Stimulated activated CD4-positive, alpha-beta T cell treated with anti-CD3 and anti-CD28 coated beads, Interleukin-4, amount 100 ng/mL, for 48 hours (primary cell): Measurements from ENCODE around the gene GGTA1.
"Not testable (repeated sequence)": the region's sequence is repeated elsewhere in the genome, so short reads cannot be mapped to it uniquely, and the experiment has no call there.

Experiments used
- DNase-seq, 2 donors: peaks; one replicate each; pipeline ENCODE4 v3.0.0-alpha.2; 2020; ENCODE audit warnings: low read depth in 2 of 2

The GGTA1 gene

DNA sequence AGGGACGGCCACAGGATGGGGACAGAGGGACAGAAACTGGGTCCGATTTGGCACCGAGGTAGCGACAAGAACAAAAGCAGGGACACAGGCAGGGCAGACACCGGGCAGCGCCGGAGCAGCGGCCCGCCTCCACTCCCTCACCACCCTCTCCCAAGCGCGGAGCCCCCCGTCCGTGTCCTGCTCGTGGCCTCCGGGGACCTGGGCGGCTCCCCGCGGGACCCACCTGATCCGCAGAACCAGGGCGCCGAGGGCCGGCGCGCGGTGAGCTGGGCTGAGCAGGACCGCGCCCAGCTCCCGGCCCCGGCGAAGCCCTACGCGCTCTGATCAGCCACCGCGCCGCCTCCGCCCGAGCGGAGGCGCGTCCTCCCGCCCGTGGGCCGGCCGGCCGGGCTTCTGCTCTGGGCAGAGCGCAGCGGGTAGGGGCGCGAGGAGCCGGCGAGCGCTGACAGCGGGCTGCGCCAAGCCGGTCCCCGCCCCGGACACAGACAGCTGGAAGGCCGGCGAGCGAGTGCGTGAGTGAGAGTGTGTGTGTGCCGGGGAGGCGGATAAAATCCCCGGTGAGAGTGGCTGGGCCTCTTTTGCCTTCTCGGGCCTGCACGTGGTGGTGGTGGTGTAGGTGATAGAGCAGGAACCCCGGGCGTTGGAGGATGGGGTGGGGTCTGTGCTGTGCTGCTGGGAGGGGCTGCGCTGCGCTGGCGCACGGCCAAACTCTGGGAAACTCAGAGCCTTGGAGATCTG lies at the start of gene GGTA1:
GGTA1 (minus strand) TSS at position 418 of the 738 bp plus-strand sequence. CDS start 31,922 bp downstream, outside the sequence.
- no peak for DNase-seq

DNA sequence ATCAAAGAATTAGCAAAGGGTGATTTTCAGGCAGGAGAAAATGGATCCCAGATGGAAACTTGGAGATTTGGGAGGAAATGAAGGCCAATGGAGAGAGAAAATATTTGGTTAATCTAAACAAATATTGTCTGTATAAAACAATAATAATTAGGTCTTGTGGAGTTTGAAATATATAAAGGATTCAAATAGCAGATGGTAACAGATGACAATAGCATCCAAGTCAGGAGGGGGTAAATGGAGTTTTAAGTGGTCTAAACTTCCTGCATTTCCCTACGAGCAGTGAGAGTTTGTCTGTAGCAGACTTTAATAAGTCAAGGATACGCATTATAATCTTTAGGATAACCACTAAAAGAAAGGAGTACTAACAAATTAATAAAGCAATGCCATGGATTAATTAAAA lies 49.0 kb upstream of the GGTA1 start:
- no peak for DNase-seq

DNA sequence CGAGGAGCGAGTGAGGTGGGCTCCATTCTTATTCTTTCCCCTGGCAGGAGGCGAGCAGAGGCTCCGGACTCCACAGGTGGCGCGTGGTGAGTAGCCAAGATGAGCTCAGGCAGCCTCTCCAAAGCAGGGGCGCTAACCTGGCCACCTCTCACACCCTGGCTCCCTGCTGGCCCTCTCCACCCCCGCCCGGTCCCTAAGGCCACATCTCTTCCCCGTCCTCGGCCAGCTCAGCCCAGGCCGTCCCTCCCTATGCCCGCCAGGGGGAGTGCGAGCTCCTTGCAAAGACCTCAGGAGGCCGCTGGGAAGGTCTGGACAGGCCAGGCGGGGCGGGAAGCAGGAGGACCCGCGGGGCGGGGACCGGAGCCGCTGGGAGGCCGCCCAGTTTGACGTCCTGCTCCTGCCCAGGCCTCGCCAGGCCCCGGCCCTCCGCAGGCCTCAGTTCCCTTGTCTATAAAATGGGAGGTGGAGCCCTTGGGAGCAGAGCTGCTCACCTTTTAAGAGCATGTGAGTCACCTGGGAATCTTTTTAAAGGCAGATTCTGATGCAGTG lies 46.3 kb upstream of the GGTA1 start:
- peak; percentile 68 to 70 for DNase-seq

DNA sequence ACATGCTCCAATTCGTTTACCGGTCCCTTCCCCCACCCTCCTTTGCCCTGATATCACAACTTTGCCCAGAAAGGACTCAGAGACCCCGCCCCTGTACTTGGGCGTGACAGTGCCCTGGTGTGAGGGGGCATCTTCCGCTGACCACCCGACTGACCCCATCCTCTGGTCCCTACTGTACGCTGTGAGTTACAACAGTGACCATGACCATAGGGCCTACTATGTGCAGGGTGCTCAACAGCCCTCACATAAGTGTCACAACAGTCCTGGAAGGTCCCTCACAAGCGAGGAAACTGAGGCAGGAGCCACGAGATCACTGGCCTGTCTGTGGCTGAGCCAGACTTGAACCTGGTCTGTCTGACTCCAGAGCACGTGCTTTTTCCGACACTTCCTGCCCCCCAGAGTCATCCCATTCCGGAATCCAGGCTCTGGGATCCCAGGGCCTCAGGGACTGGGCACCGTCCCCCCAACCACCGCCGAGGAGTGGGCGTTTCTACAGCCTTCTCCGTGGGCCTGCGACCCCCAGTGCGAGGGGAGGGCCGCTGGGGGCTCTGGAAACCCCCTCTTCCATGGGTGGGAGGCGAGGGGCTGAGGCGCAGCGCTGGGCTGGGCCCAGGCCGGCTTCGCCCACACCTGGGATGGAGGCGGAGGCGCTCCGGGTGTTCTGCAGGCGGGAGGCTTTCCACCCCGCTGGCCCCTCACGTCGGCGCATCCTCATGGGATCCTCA lies 45.7 kb upstream of the GGTA1 start:
- DNase-seq: no peak

DNA sequence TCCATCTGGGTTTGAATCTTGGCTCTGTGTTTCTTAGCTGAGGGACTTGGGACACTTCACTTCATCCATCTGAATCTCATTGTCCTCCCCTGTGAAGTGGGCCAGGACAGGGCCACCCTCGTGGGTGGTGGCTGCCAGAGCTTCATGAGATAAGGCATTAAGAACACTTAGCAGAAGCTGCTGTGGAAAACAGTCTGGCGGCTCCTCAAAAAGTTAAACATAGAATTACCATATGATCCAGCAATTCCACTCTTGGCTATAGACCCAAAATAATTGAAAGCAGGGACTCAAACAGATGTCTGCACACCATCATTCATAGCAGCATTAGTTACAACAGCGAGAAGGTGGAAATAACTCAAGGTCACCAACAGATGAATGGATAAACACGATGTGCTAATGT lies 42.4 kb upstream of the GGTA1 start:
- no peak for DNase-seq

DNA sequence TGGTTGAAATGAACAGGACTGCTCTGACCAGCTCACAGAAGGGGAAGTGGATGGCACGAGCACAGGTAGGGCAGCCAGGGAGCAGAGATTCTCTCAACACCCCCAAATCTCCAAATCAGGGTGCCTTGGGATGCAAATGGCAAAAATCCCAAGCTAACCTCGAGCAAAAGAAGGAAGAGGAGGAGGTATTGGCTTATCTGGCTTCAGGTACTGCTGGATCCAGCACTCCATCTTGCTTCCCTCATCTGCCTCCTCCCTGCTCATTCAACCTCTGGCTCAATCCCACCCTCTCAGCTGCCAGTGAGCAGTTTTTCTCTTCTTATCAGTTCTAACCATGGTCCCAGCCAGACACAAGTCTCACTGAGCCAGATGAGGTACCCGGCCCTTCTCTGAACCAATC lies 41.6 kb upstream of the GGTA1 start:
- no peak for DNase-seq

DNA sequence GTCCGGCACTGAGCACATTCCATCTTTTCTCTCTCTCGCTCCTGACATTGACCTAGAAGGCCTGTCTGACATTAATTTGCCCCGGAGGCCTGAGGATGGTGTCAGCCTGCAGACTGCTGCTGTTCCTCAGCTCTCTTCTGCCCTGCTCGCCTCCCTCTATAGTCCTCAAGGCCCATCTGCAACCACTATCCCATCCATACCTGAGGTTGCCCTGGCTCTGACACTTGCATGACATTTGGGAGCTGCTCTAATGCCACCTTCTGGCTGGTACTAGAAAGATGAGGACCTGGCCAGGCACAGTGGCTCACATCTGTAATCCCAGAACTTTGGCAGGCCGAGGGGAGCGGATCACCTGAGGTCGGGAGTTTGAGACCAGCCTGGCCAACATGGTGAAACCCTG lies 38.6 kb upstream of the GGTA1 start:
- no peak for DNase-seq

DNA sequence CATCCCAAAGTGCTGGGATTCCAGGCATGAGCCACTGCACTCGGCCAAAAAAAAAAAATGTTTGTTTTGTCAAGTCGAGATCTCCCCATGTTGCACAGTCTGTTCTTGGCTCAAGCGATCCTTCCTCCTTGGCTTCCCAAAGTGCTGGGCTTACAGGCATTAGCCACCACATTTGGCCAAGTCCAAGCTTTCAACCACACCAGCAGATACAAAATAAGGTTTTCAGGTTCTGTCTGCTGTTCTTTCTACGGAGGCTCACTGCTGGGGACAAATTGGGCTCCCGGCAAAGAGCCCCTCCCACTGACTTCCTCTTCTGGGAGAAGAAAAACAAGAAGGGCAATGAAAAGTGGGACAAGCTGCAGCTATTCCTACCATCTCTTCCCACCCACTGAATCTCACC lies 37.6 kb upstream of the GGTA1 start:
- no peak for DNase-seq

DNA sequence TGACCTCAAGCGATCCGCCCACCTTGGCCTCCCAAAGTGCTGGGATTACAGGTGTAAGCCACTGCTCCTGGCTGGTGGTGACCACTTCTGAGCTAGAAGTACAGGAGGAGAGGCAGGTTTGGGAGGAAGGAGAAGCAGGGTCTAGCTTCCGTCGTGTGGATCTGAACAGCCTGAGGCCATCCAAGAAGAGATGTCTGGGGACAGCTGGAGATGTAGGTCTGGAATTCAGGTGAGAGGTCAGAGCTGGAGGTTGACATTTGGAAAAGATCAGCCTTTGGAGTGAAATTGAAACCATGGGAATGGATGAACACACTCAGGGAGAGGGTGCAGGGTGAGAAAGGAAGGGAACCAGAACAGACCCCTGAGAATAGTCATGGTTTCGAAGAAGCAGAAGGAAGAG lies 33.2 kb upstream of the GGTA1 start:
- DNase-seq: no peak

DNA sequence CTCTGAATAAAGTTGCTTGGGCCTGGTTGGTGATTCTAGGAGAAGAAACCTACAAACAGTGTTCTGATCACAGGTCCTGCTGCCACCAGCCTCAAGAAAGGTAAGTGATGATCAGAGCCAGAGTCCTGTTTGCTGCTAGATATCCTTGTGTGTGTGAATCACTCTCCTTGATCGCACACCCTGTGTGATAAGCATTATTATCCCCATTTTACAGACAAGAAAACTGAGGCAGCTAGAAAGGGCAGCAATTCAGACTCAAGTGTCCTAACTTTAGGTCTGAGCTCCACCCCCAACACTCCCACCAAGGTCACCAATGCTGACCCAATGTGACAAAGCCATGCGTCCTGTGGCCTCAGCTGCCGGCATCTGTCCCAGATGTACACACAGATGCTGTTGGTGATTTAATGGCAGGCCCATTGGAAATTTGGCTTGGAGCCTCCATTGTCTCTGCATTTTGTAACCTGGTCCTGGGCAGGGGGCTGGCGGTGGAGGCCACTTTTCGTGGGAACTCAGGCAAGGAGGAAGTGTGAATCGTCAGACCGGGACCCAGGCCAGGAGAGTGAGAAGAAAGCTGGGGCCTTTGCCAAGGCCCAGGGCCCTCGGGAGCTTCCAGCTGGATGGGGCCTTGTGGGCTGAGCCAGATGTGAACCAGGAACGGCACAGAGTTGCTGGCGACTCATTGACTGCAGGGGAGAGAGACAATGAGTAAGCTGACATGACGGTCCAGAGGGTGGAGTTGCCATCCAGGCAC lies 29.8 kb upstream of the GGTA1 start:
- no peak for DNase-seq

DNA sequence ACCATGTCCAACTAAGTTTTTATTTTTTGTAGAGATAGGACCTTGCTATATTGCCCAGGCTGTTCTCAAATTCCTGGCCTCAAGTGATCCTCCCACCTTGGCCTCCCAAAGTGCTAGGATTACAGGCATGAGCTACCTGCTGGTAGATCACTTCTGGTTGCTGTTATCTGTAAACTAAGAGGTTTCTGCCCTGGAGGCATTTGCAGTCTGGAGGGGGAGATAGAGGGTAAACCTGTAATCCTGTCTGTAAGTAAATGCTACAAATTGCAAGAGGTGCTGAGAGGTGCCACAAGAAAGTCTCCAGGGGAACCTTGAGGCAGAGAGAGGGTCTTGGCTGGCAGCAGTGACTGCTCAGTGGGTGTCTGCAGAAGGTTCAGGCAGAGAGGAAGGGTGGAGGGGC lies 29.0 kb upstream of the GGTA1 start:
- no peak for DNase-seq

DNA sequence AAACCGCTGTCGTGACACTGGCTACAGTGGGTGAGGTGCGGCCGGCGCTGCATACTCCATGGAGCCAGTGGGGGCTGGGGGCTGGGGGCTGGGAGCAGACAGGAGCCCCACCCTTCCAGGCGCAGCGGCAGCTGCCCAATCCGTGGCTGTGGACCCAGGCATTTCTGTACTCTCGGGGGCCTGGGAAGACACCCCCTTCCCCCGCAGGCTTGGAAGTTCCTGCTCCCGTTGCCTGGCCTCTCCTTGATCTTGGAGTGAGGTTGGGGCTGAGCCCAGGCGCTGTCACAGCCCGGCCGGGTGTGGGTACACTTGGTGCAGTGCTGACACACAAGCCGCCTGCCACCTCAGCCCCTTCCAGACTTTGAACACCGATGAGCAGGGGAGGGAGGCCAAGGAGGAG lies 27.7 kb upstream of the GGTA1 start:
- DNase-seq: no peak

DNA sequence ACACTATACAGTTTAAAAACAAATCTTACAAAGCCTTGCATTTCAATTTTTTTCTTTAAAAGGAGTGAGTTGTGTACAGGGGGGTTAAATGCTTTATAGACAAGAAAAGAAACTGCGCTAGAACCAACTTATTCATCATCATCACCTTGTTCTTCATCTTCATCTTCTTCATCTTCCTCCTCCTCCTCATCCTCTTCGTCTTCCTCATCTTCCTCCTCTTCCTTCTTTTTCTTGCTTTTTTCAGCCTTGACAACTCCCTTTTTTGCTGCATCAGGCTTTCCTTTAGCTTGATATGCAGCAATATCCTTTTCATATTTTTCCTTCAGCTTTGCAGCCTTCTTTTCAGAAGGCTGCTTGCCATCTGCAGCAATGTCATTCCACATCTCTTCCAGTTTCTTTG lies 20.0 kb upstream of the GGTA1 start:
- DNase-seq: not testable (repeated sequence)

DNA sequence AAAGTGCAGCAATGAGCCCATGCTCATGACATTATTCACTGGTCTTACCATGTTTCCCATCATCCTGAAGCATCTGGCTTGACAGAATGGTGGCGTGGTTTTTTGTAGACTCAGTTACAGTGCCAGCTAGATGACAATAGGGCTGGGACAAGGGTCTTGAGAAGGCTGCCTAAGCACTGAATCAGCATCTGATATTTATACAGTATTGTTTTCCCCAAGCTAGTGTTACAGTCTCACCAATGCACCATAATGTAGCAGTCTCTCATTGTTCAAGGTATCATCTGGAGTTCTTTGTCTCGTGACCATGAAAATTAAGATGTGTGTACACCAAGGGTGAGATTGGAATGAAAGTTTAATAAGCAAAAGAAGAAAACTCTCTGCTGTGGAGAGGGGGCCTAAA lies 19.0 kb upstream of the GGTA1 start:
- no peak for DNase-seq

DNA sequence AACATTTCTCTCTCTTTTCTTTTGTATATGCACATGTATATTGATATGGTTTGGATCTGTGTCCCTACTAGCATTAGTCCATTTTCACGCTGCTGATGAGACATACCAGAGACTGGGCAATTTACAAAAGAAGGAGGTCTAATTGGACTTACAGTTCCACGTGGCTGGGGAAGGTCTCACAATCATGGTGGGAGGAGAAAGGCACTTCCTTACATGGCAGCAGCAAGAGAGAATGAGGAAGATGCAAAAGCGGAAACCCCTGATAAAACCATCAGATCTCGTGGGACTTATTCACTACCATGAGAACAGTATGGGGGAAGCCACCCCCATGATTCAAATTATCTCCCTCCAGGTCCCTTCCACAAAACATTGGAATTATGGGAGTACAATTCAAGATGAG lies 13.5 kb upstream of the GGTA1 start:
- DNase-seq: not testable (repeated sequence)

DNA sequence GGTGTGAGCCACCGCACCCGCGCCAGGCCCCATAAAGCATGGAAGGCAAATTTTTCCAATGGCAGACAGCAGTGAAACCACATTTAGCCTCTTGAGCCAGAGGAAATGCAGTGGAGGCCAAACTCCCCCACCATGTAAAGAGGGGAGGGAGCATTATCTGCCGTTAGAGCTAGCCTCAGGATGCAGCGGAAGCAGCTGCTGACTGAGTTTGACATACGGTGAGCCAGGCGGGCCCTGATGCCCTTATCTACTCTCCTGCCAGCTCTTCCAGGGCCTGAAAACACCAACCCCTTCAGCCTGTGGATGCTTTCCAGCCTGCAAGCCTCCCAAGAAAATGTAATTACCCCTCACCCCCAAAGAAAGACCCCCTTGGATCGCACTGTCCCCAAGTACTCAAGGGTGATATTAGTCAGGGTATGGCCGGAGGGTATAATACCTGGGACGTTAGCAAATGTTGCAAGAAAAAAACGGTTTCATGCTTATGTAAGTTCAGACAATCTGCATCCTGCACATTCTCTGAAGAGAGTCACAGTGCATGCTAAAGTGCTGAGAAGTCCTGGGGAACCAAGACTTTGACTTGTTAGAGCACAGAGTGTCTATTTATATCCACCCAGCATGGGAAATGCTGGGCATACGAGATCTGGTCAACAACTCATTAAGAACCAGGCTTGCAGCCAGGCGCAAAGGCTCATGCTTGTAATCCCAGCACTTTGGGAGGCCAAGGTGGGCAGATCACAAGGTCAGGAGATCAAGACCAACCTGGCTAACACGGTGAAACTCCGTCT lies 11.3 kb upstream of the GGTA1 start:
- no peak for DNase-seq

DNA sequence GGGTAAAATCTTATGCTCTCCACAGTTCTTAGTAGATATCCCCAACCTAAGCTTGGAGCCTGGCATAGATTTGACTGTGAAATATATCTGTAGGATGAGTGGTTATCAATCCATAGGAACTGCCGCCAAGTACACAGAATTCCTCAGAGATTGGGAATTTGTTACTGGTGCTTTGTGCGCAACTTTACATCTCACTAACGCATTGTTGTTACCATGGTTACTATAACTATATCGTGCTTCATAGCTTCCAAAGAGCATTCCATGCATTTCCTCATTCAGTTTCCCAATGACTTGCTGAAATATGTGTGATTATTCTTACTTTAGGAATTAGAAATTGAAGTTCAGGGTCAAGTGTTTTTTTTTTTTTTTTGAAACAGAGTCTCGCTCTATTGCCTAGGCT lies 9.5 kb upstream of the GGTA1 start:
- DNase-seq: no peak

DNA sequence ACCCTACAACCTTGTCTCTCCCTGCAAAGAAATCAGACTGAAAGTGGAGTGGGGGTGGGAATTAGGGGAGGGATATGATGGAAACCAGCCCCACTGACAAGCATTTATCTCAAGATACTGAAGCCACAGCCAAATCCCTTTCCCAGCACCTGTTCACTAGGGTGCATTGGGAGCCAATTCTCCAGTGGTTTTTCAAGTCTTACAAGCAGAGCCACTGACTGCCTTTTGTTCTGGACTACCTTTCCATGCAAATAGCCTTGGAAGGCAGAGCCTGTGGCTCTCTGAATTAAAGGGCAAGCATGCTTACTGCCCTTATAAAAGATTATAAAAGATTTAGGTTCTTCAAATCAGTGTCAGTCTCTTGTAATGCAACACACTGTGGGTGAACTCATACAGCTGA lies 8.8 kb upstream of the GGTA1 start:
- DNase-seq: no peak

DNA sequence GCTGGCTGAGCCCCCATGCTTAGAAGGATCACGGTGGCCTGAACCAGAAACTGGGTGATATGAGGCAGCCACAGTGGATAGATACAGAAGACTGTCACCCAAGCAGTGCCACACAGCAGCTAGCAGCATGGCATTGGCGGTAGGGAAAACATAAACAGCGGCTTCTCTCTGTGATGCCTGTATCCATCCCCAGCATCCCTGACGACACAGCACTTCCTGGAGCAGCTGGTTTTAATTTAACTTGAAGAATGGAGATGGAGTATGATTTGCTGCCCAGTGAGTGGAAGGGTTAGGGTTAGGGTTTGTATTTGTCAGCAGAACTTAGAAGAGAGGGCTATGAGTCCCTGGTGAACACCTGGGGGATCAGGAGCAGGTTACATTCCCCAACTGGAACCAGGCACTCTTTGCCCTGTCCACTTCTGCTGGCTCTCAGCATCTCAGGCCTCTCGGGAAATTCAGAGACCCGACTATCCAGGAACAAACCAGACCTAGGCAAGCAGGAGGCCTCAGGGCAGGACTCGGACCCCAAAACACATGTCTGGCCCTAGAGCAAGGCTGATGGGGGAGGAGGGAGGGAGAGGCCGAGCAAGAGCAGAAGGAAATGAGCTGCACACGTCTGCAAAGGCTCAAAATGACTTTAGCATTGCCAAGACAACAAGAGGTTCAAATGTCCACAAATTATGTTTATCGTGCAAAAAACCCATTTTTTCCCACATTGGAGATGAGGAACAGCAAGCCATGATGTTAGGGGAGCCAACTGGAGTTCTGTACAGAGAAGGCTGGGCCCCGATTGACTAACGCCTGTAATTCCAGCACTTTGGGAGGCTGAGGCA lies 6.5 kb upstream of the GGTA1 start:
- DNase-seq: no peak

DNA sequence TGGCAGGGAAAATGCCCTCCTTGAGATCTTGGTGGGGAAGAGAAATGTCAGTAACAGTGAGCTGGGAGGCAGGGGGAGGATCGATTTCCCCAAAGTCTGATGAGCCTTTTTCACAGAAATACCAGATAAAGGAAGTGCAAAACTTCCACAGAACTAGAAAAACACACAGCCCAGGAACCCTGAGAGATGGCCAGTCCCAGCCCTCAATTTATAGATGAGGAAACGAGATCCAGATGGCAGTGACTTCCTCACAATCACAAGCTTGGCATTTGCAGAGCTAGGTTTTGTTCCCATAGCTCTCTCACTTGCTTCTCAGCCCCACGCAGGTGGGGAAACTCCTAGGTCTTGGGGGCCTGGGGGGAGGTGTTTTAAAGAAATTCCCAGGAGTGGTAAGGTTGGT lies 3.8 kb upstream of the GGTA1 start:
- DNase-seq: no peak

DNA sequence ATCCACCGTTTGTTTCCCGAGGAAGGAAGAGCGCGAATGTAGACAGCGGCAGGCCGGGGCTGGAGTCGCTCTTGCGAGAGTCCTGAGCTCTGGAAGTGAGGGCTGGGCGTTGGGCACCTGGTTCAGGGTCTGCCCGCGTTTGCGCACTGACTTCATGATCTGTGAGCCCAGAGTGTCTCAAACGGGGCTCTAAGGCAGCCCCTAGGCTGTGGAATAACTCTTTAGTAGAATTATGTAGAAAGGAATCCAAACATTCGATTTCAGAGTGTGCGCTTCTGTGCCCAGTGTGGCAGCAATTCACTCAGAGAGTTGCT lies 478 bp upstream of the GGTA1 start:
- no peak for DNase-seq
